ENCODE data around the gene PRKCE. TPM values are rescaled to one million over a fixed set of nuclear protein-coding genes. Genes with fewer than 3 reads are reported as not detected.

PRKCE gene
- total and polyA plus RNA-seq, 3 donors from 2014 or later = 27.4 to 35.8 (median 33.1) TPM

DNA sequence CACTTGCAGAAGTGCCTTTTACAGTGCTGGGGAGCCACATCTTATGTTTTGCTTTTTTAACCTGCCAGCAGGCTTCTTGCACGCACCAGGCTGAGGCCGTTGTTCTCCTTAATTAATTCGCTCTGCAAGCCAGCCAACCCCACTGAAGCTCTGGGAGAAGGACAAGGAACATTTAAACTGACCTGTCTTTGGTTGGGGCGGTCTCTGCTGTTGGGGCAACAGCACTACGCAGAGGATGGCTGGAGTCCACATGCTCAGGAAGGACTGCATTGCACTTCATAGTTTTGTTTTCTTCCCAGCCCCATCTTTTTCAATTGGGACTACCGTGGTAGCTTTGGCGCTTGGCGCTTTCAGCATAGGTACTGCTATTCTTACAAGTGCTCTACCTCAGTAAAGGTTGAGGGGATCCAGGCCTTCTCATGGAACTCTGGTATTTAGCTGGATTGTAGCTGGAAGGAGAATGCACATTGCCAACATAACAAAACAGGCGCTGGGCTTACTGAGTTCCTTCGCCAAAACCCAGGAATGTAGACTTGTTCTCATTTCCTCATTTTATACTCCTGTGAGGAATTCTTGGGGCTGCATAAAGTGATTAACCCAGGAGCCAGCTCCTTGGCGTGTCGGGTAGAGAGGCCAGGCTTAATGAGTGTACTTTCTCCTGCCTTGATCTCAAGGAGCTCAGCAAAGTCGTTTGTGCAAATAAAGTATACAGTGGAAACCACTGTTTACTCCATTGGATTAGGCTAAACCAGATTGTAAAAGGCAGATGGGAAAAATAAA is 146.2 kb downstream of the PRKCE start:
- H3K36me3 ChIP-seq (ENCODE audit: low read depth, missing control alignments) = no peaks in the 10 kb centered on the region
- intact Hi-C loops (cut with DNase I; ENCODE audit: low total_unique reads) = loop anchor here (10.0 kb wide), 1 partner anchor 137 kb away; no protein-coding TSS in a partner anchor
- H3K9me3 ChIP-seq = no peaks in the 10 kb centered on the region
- no peak for TF ChIP-seq POLR2A (IDR thresholded peaks at IDR 0.05)
- TF ChIP-seq, protein P1, sequence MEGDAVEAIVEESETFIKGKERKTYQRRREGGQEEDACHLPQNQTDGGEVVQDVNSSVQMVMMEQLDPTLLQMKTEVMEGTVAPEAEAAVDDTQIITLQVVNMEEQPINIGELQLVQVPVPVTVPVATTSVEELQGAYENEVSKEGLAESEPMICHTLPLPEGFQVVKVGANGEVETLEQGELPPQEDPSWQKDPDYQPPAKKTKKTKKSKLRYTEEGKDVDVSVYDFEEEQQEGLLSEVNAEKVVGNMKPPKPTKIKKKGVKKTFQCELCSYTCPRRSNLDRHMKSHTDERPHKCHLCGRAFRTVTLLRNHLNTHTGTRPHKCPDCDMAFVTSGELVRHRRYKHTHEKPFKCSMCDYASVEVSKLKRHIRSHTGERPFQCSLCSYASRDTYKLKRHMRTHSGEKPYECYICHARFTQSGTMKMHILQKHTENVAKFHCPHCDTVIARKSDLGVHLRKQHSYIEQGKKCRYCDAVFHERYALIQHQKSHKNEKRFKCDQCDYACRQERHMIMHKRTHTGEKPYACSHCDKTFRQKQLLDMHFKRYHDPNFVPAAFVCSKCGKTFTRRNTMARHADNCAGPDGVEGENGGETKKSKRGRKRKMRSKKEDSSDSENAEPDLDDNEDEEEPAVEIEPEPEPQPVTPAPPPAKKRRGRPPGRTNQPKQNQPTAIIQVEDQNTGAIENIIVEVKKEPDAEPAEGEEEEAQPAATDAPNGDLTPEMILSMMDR (IDR thresholded peaks at IDR 0.05) = no peak
- no peak overlapping the region for H3K27ac ChIP-seq
- H3K27me3 ChIP-seq = no peaks in the 10 kb centered on the region
- H3K4me1 ChIP-seq = peaks cover 6% of the 10 kb centered on the region
- WGBS, 2 donors = 94 to 96% methylated on average over 12 to 13 of the region's 13 CpGs
- H3K4me3 ChIP-seq = no peak overlapping the region
- no peak for DNase-seq

DNA sequence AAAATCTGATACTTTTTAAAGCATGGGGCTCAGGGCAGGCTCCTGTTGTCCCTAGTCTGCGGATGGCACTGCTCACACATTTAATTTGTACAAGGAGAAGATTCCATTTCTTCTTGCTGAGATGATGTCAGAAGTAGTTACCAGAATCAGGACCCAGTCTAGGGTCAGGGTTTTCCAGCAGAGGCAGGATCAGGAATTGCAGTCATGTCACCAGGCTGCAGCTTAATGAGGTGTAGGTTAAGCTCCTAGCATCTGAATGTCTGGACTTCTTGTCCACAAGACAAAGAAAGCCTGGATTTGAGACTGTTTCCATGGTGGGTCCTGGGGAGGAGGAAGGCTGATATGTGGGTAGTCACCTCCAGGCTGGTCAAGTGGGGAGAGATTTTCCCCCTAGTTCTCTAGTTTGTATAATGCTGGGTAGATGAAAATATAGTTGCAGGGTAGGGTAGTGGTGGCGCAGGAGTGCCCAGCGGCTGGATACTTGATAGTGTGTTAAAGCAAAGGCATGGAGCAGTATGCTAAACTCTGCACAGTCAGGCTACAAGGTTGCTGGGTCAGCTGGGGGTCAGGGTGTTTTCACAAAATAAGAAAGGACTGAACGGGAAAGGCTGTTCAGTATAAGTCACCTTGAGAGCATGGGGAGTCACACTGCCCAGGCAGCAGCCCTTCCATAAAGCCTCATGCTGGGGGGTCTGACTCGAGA is 148.4 kb downstream of the PRKCE start:
- DNase-seq = no peak
- no peaks in the 10 kb centered on the region for H3K4me1 ChIP-seq
- no peak overlapping the region for H3K27ac ChIP-seq
- no peak overlapping the region for H3K4me3 ChIP-seq
- intact Hi-C loops (cut with DNase I; ENCODE audit: low total_unique reads) = loop anchor here (10.0 kb wide), 1 partner anchor 135 kb away; no protein-coding TSS in a partner anchor
- 83 to 85% methylated on average over 5 of the region's 5 CpGs for WGBS, 2 donors
- TF ChIP-seq, protein P1 (IDR thresholded peaks at IDR 0.05) = no peak
- TF ChIP-seq POLR2A (IDR thresholded peaks at IDR 0.05) = no peak
- no peaks in the 10 kb centered on the region for H3K9me3 ChIP-seq
- no peaks in the 10 kb centered on the region for H3K36me3 ChIP-seq (ENCODE audit: low read depth, missing control alignments)
- H3K27me3 ChIP-seq = no peaks in the 10 kb centered on the region

DNA sequence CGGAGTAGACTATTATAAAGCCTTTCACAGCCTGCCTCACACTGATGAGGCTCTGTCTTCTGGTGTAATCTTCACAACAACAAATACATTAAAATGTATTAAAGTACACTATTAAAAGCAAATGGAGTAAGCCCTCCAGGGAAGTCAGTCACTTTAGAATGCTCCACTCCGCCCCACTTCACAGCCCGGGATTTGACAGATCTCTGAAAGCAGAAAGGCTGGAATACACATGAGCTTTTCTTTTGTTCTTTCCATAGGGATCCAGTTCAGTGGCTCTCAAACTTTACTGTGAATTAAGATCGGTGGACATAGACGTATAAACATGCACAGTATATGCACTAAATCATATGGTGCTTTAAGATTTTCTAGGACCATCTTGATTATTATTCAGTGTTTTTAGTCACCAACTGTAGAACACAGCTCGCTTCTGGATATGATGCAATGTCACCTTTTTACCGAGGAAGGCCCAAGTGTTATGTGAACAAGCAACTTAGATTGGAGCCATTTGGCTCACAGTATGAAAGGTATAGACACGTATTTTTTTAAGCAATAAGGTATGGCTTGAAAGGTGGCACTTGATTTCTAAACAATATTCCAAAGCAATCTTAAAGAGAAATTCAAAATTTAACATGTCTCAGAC is 151.1 kb downstream of the PRKCE start:
- H3K4me3 ChIP-seq = no peak overlapping the region
- intact Hi-C loops (cut with DNase I; ENCODE audit: low total_unique reads) = no loop called here
- DNase-seq = no peak
- H3K36me3 ChIP-seq (ENCODE audit: low read depth, missing control alignments) = no peaks in the 10 kb centered on the region
- 92% methylated on average over 8 of the region's 8 CpGs for WGBS, 2 donors
- H3K27ac ChIP-seq = no peak overlapping the region
- no peaks in the 10 kb centered on the region for H3K9me3 ChIP-seq
- H3K4me1 ChIP-seq = no peaks in the 10 kb centered on the region
- H3K27me3 ChIP-seq = no peaks in the 10 kb centered on the region
- no peak for TF ChIP-seq POLR2A (IDR thresholded peaks at IDR 0.05)
- TF ChIP-seq, protein P1 (IDR thresholded peaks at IDR 0.05) = no peak

DNA sequence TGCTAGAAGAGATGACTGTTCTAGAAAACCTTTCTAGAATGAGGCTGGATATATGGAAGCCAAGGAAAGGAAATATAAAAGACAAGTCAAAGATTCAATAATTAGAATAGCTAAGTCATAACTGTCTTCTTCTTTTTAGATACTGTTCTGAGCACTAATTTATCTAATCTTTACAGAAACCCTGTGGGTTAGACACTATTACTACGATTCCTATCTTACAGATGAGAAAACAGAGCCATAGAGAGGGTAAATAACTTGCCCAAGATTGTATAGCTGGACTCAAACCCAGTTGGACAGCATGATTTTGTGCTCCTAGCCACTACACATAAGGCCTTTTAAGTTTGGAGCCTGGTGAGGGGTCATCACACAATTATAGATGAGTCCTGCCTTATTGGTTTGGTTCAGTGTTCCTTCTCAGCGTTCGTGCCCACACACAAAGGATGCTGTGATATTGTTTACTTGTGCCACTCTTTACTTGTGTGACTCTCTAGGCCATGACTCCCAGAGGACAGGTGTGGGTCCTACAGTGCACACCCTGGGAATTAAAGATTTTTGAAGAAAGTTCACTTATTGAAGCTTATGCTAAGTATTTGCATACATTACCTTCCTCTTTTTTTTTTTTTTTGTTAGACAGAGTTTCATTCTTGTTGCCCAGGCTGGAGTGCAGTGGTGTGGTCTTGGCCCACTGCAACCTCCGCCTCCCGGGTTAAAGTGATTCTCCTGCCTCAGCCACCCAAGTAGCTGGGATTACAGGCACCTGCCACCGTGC is 153.7 kb downstream of the PRKCE start:
- 91 to 93% methylated on average over 6 of the region's 6 CpGs for WGBS, 2 donors
- Histone ChIP-seq H3K36me3 (ENCODE audit: low read depth, missing control alignments) (no peaks in the 10 kb centered on the region), H3K27me3 (no peaks in the 10 kb centered on the region), H3K9me3 (no peaks in the 10 kb centered on the region), H3K27ac (no peak overlapping the region), H3K4me3 (no peak overlapping the region), H3K4me1 (no peaks in the 10 kb centered on the region)
- DNase-seq = no peak
- intact Hi-C loops (cut with DNase I; ENCODE audit: low total_unique reads) = no loop called here
- TF ChIP-seq, protein P1 (IDR thresholded peaks at IDR 0.05) = no peak
- TF ChIP-seq POLR2A (IDR thresholded peaks at IDR 0.05) = no peak
